H9 (cell line): Measurements from ENCODE around the gene DAZAP1. TPM values are rescaled to one million over a fixed set of nuclear protein-coding genes. Genes with fewer than 3 reads are reported as not detected.

Source experiments
- DNase-seq: peaks from one replicate; pipeline ENCODE4 v3.0.0-alpha.2; 2017
- H2AFZ ChIP-seq: one replicate; pipeline ENCODE4 v1.6.1; 2013; ENCODE audit warnings: mild to moderate bottlenecking, low read length, control low read depth, moderate library complexity
- H2AK5ac ChIP-seq: 2 replicates; pipeline ENCODE4 v1.6.1; 2013; ENCODE audit warnings: low read length, control low read depth, mixed read lengths; ENCODE audit not compliant: insufficient read length
- H2BK120ac ChIP-seq: one replicate; pipeline ENCODE4 v1.6.1; 2013; ENCODE audit warnings: low read depth, mild to moderate bottlenecking, low read length, control low read depth, inconsistent platforms; ENCODE audit not compliant: poor library complexity, severe bottlenecking
- H2BK12ac ChIP-seq: 2 replicates; pipeline ENCODE4 v1.6.1; 2013; ENCODE audit warnings: low read length, control low read depth, mixed read lengths, low read depth; ENCODE audit not compliant: insufficient read length
- H2BK15ac ChIP-seq: 2 replicates; pipeline ENCODE4 v1.6.1; 2013; ENCODE audit warnings: low read depth, low read length, control low read depth
- H2BK20ac ChIP-seq: one replicate; pipeline ENCODE4 v1.6.1; 2013; ENCODE audit warnings: low read depth, mild to moderate bottlenecking, low read length, control low read depth, inconsistent platforms; ENCODE audit not compliant: poor library complexity, severe bottlenecking
- H2BK5ac ChIP-seq: 2 replicates; pipeline ENCODE4 v1.6.1; 2013; ENCODE audit warnings: low read length, control low read depth, mixed read lengths; ENCODE audit not compliant: insufficient read length
- H3K14ac ChIP-seq: 2 replicates; pipeline ENCODE4 v1.6.1; 2013; ENCODE audit warnings: low read length, control low read depth; ENCODE audit not compliant: insufficient read depth
- H3K18ac ChIP-seq: 2 replicates; pipeline ENCODE4 v1.6.1; 2013; ENCODE audit warnings: low read depth, mild to moderate bottlenecking, mixed read lengths, low read length, control low read depth; ENCODE audit not compliant: insufficient read length
- H3K23ac ChIP-seq: 2 replicates; pipeline ENCODE4 v1.6.1; 2013; ENCODE audit warnings: low read length, control low read depth, mixed read lengths, low read depth; ENCODE audit not compliant: insufficient read length
- H3K23me2 ChIP-seq: 2 replicates; pipeline ENCODE4 v1.6.1; 2013; ENCODE audit warnings: low read depth, mild to moderate bottlenecking, mixed read lengths, low read length, control low read depth; ENCODE audit not compliant: insufficient read length, poor library complexity, severe bottlenecking
- H3K27ac ChIP-seq: 2 replicates; pipeline ENCODE4 v1.5.1; 2013; ENCODE audit warnings: low read length, control low read depth, mixed read lengths, low read depth; ENCODE audit not compliant: insufficient read length
- H3K27me3 ChIP-seq: 2 replicates; pipeline ENCODE4 v1.6.1; 2013; ENCODE audit warnings: low read length, control low read depth, inconsistent platforms; ENCODE audit not compliant: insufficient read depth
- H3K4ac ChIP-seq: 2 replicates; pipeline ENCODE4 v1.6.1; 2013; ENCODE audit warnings: low read depth, mild to moderate bottlenecking, control low read depth, inconsistent platforms, low read length, moderate library complexity
- H3K4me1 ChIP-seq: 2 replicates; pipeline ENCODE4 v1.6.1; 2013; ENCODE audit warnings: low read length, control low read depth, inconsistent platforms; ENCODE audit not compliant: insufficient read depth
- H3K4me2 ChIP-seq: 2 replicates; pipeline ENCODE4 v1.6.1; 2013; ENCODE audit warnings: low read length, control low read depth, mixed read lengths; ENCODE audit not compliant: insufficient read length, insufficient read depth
- H3K56ac ChIP-seq: 2 replicates; pipeline ENCODE4 v1.6.1; 2013; ENCODE audit warnings: low read depth, mild to moderate bottlenecking, mixed read lengths, low read length, control low read depth; ENCODE audit not compliant: insufficient read length
- H3K79me1 ChIP-seq: 2 replicates; pipeline ENCODE4 v1.6.1; 2013; ENCODE audit warnings: low read depth, mild to moderate bottlenecking, moderate library complexity, low read length, control low read depth, inconsistent platforms; ENCODE audit not compliant: insufficient read depth, poor library complexity, severe bottlenecking
- H3K79me2 ChIP-seq: 2 replicates; pipeline ENCODE4 v1.6.1; 2013; ENCODE audit warnings: low read length, control low read depth, inconsistent platforms; ENCODE audit not compliant: insufficient read depth
- H3K9ac ChIP-seq: 2 replicates; pipeline ENCODE4 v1.6.1; 2013; ENCODE audit warnings: low read length, control low read depth, mixed read lengths; ENCODE audit not compliant: insufficient read length; ENCODE audit errors: extremely low read depth
- H3K9me3 ChIP-seq: one replicate; pipeline ENCODE4 v1.6.1; 2013; ENCODE audit warnings: low read depth, low read length, inconsistent platforms; ENCODE audit not compliant: control insufficient read depth
- H3T11ph ChIP-seq: one replicate; pipeline ENCODE4 v1.6.1; 2013; ENCODE audit warnings: mild to moderate bottlenecking, low read length, control low read depth, inconsistent platforms
- H4K20me1 ChIP-seq: one replicate; pipeline ENCODE4 v1.6.1; 2013; ENCODE audit not compliant: control insufficient read depth, insufficient read length, insufficient read depth
- H4K5ac ChIP-seq: 2 replicates; pipeline ENCODE4 v1.6.1; 2013; ENCODE audit warnings: low read depth, mild to moderate bottlenecking, mixed read lengths, low read length, control low read depth; ENCODE audit not compliant: insufficient read length
- H4K8ac ChIP-seq: replicated peaks from 2 replicates; pipeline ENCODE4 v1.6.1; 2013; ENCODE audit warnings: low read length, control low read depth, mixed read lengths, low read depth; ENCODE audit not compliant: insufficient read length
- H4K91ac ChIP-seq: 2 replicates; pipeline ENCODE4 v1.6.1; 2013; ENCODE audit warnings: low read depth, mild to moderate bottlenecking, moderate library complexity, mixed read lengths, low read length, control low read depth; ENCODE audit not compliant: insufficient read length
- H3K27ac Mint-ChIP-seq, 3 experiments: 2 replicates in 2 of 3; 3 replicates in 1 of 3; pipeline ENCODE4 v1.8.0; 2020 to 2021; ENCODE audit warnings: mixed read lengths in 3 of 3, mild to moderate bottlenecking in 1 of 3, moderate library complexity in 1 of 3
- H3K27me3 Mint-ChIP-seq: 2 replicates; pipeline ENCODE4 v1.8.0; 2021; ENCODE audit warnings: low read depth, mild to moderate bottlenecking, moderate library complexity, mixed read lengths
- H3K36me3 Mint-ChIP-seq, 3 experiments: 2 replicates in 2 of 3; 3 replicates in 1 of 3; pipeline ENCODE4 v1.8.0; 2020 to 2021; ENCODE audit warnings: low read depth in 3 of 3, mixed read lengths in 3 of 3; ENCODE audit not compliant: insufficient read depth in 1 of 3
- H3K4me1 Mint-ChIP-seq, 2 experiments: 2 replicates each; pipeline ENCODE4 v1.8.0; 2020; ENCODE audit warnings: mixed read lengths in 2 of 2
- H3K4me3 Mint-ChIP-seq, 2 experiments: 2 replicates in 1 of 2; 3 replicates in 1 of 2; pipeline ENCODE4 v1.8.0; 2020 to 2021; ENCODE audit warnings: mild to moderate bottlenecking in 2 of 2, mixed read lengths in 2 of 2, moderate library complexity in 1 of 2
- H3K9me3 Mint-ChIP-seq, 2 experiments: 2 replicates in 1 of 2; 3 replicates in 1 of 2; pipeline ENCODE4 v1.8.0; 2020; ENCODE audit warnings: mild to moderate bottlenecking in 2 of 2, mixed read lengths in 2 of 2, moderate library complexity in 1 of 2
- CTCF ChIP-seq: fragments of 200-600 bp; sonication (generic); conservative IDR thresholded peaks from 3 replicates; pipeline ENCODE4 v1.8.0; 2021; ENCODE audit warnings: antibody characterized with exemption, mild to moderate bottlenecking
- WGBS: extraction: QIAGEN DNeasy Blood & Tissue Kit; methylation state at CpG from one replicate; pipeline ENCODE4 v1.1.7; 2013; ENCODE audit warnings: missing lambda C conversion rate, low lambda C conversion rate, mixed read lengths; ENCODE audit not compliant: insufficient read length; ENCODE audit errors: extremely low coverage; 5-methylcytosine and 5-hydroxymethylcytosine counted together
- total RNA-seq: library from RNA; stranded (reverse); gene quantifications from 2 replicates; pipeline ENCODE4 v1.2.1, GENCODE V29; 2021

The DAZAP1 gene
- total RNA-seq, 1 experiment from 2014 or later, result 265 TPM

GRCh38 chr19:1468821-1469254, 61.5 kb downstream of the DAZAP1 start:
- peaks cover 3% of the 10 kb centered on the region for H4K20me1 ChIP-seq
- H3K4me2 ChIP-seq, result no peak overlapping the region
- H2BK15ac ChIP-seq, result no peak overlapping the region
- H2AK5ac ChIP-seq, result no peak overlapping the region
- peaks cover 2 to 9% of the 10 kb centered on the region in 2 experiments; a peak in 3 of 4 replicates for H3K4me1 Mint-ChIP-seq
- no peak overlapping the region for H3K27ac ChIP-seq
- H3K27me3 Mint-ChIP-seq, result peaks cover 81% of the 10 kb centered on the region
- no peak overlapping the region for H3K56ac ChIP-seq
- H4K5ac ChIP-seq, result no peak overlapping the region
- H2BK20ac ChIP-seq, result no peak overlapping the region
- no peak overlapping the region for H3K9ac ChIP-seq
- H3K27me3 ChIP-seq, result peaks cover 61% of the 10 kb centered on the region
- H2BK120ac ChIP-seq, result no peak overlapping the region
- H2AFZ ChIP-seq, result no peak overlapping the region
- H2BK12ac ChIP-seq, result no peak overlapping the region
- H3K9me3 ChIP-seq, result no peaks in the 10 kb centered on the region
- WGBS, result no CpG with 5 or more reads among the region's 47 CpGs
- no peak overlapping the region for H3K14ac ChIP-seq
- H3K4me1 ChIP-seq, result no peaks in the 10 kb centered on the region
- DNase-seq, result no peak
- no peak overlapping the region for H2BK5ac ChIP-seq
- H3K4me3 Mint-ChIP-seq, result peak overlapping the region in 1 of 2 experiments; percentile 67; a peak in 1 of 5 replicates
- H4K91ac ChIP-seq, result no peak overlapping the region
- no peak overlapping the region for H4K8ac ChIP-seq
- H3K4ac ChIP-seq, result no peak overlapping the region
- H3K18ac ChIP-seq, result no peak overlapping the region
- H3K27ac Mint-ChIP-seq, result no peak overlapping the region
- TF ChIP-seq CTCF, result peak; percentile 18; the same call in 1 of the 3 replicates
- no peaks in the 10 kb centered on the region for H3K79me1 ChIP-seq
- no peak overlapping the region for H3K23ac ChIP-seq
- H3K9me3 Mint-ChIP-seq, result no peaks in the 10 kb centered on the region
- H3T11ph ChIP-seq, result no peak overlapping the region
- H3K36me3 Mint-ChIP-seq, result no peaks in the 10 kb centered on the region
- H3K79me2 ChIP-seq, result no peaks in the 10 kb centered on the region
- peaks cover 9% of the 10 kb centered on the region for H3K23me2 ChIP-seq
